Calu3 (cell line): ENCODE results near the gene SLC7A1. TPM values are rescaled to one million over a fixed set of nuclear protein-coding genes. Genes with fewer than 3 reads are reported as not detected.
"Not testable (repeated sequence)": the region's sequence is repeated elsewhere in the genome, so short reads cannot be mapped to it uniquely, and the experiment has no call there.

Experiments used
- Bru-seq: library from RNA; stranded (reverse); fragments of 400-500 nt; gene quantifications from one replicate; lab custom pipeline; 2021; lab: Mats Ljungman, UMichigan
- BruChase-seq, 2 experiments: library from RNA; stranded (reverse); fragments of 400-500 nt; gene quantifications; one replicate each; lab custom pipeline; 2021; lab: Mats Ljungman, UMichigan
- BruUV-seq: library from RNA; stranded (reverse); fragments of 400-500 nt; replicated peaks from 2 replicates; lab custom pipeline; 2021; lab: Mats Ljungman, UMichigan
- CTCF ChIA-PET: fragments of 300-600 bp; sonication (Branson Sonifier 250); formaldehyde crosslinking; loops from one replicate; lab custom pipeline; 2022; ENCODE audit warnings: antibody characterized with exemption; lab: Charles Lee
- DNase-seq: peaks from one replicate; pipeline ENCODE4 v3.0.0; 2022
- H3K27ac Mint-ChIP-seq: one replicate; pipeline ENCODE4 v1.8.0; 2022; ENCODE audit warnings: mixed read lengths; ENCODE audit not compliant: unreplicated experiment
- H3K27me3 Mint-ChIP-seq: one replicate; pipeline ENCODE4 v1.8.0; 2022; ENCODE audit warnings: mixed read lengths; ENCODE audit not compliant: unreplicated experiment
- H3K36me3 Mint-ChIP-seq: one replicate; pipeline ENCODE4 v1.8.0; 2022; ENCODE audit warnings: mild to moderate bottlenecking, moderate library complexity, mixed read lengths; ENCODE audit not compliant: insufficient read depth, unreplicated experiment
- H3K4me1 Mint-ChIP-seq: one replicate; pipeline ENCODE4 v1.8.0; 2022; ENCODE audit warnings: mild to moderate bottlenecking, low read depth, mixed read lengths; ENCODE audit not compliant: unreplicated experiment
- H3K4me3 Mint-ChIP-seq: one replicate; pipeline ENCODE4 v1.8.0; 2022; ENCODE audit warnings: mild to moderate bottlenecking, low read depth, moderate library complexity, mixed read lengths; ENCODE audit not compliant: unreplicated experiment
- H3K9me3 Mint-ChIP-seq: one replicate; pipeline ENCODE4 v1.8.0; 2022; ENCODE audit warnings: low read depth, mixed read lengths; ENCODE audit not compliant: unreplicated experiment
- CTCF ChIP-seq: fragments of 200-600 bp; IDR thresholded peaks from one replicate; pipeline ENCODE4 v1.8.0; 2022; ENCODE audit warnings: antibody characterized with exemption; ENCODE audit not compliant: unreplicated experiment
- intact Hi-C: fragments of 100-400 bp; cut with micrococcal nuclease; formaldehyde crosslinking; loops from one replicate; pipeline ENCODE4 v1.10.0; 2022; ENCODE audit not compliant: unreplicated experiment
- long read RNA-seq: library from polyadenylated mRNA; stranded (forward); transcript quantifications from one replicate; pipeline ENCODE4 v2.0.0, GENCODE V29; 2022
- total RNA-seq: library from RNA; stranded (reverse); gene quantifications from 2 replicates; pipeline ENCODE4 v1.2.3, GENCODE V29; 2022

SLC7A1 gene
- total RNA-seq: 86.6 and 91.4 TPM in 2 replicates
- Bru-seq, nascent RNA: percentile 92 among the genes with signal in this experiment
- percentile 94 among the genes with signal in this experiment for BruChase-seq, experiment 1, labeled RNA remaining after a 6-hour chase
- percentile 89 among the genes with signal in this experiment for BruChase-seq, experiment 2, labeled RNA remaining after a 2-hour chase
- long read RNA-seq, full-length matches to known transcripts: 1 of 31 reads
- long read RNA-seq, partial matches to known transcripts: 0 of 31 reads
- long read RNA-seq, other reads (novel, unspliced or antisense): 30 of 31 reads

DNA sequence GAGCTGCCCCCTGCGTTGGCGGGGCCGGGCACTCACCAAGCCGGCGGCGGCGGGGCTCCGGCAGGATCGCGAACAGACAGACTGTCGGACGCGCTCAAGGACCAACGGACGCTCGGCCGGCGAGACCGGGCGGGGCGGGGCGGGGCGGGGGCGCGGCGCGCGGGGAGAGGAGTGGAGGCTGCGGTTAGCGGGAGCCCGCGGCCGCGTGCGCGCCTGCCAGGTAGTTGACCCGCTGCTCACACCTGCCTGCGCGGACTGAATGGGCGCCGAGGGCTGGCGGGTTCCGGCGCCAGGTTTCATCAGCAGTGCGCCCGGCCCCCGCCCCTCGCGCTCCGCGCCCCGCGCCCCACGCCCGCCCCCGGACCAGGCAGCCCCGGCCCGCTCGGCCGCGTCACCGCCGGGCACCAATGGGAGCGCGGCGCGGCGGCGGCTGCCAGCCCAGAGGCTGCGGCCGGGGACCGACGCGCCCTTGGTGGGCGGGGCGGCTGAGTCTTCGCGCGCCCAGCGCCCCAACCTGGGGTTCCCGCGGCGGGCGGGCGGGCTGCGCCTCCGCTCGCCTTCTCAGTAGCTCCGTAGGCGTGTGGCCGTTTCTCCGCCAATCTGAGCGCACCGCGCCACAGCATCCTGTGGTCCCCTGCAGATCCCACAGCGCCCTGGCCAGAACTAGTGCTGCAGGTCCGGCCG, at the start of gene SLC7A1:
TSS of gene SLC7A1 (minus strand) at position 309 of the 684 bp plus-strand sequence. CDS start 59,500 bp downstream, outside the sequence.
- no TSS peak for BruUV-seq
- peaks cover 39% of the 10 kb centered on the region for H3K36me3 Mint-ChIP-seq
- CTCF ChIA-PET: no interaction called here
- H3K9me3 Mint-ChIP-seq: no peaks in the 10 kb centered on the region
- peaks cover 36% of the 10 kb centered on the region for H3K4me1 Mint-ChIP-seq
- H3K27me3 Mint-ChIP-seq: no peaks in the 10 kb centered on the region
- H3K27ac Mint-ChIP-seq: peak within 1 kb of the TSS; percentile 72
- no peak for TF ChIP-seq CTCF
- DNase-seq: peak; percentile 84
- intact Hi-C loops: no loop called here
- H3K4me3 Mint-ChIP-seq: peak within 1 kb of the TSS; percentile 70

DNA sequence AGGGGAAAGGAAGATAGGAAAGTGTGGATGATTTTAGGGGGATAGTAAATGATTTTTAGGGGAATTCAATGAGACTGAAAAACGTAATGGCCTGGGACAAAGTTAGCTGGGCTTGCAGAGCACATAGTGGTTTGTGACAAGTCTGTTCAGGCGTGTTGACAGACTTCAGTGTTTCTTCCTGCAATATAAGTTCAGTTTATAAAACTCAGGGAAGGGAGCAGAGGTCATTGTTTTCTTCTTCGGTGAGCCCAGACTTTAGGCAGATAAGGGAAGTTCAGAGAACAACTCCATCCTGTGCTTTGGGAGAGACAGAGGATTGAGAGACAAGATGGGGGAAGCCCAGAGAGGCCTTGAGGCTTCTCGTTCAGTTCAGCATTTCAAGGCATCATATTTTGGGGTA, 45.2 kb upstream of the SLC7A1 start:
- intact Hi-C loops: no loop called here
- no peaks in the 10 kb centered on the region for H3K36me3 Mint-ChIP-seq
- CTCF ChIA-PET: no interaction called here

GRCh38 chr13:29636831-29637230, 41.3 kb upstream of the SLC7A1 start:
- H3K4me3 Mint-ChIP-seq, CTCF ChIA-PET, H3K36me3 Mint-ChIP-seq, DNase-seq, H3K4me1 Mint-ChIP-seq, H3K27ac Mint-ChIP-seq, intact Hi-C loops, H3K9me3 Mint-ChIP-seq, BruUV-seq: not testable (repeated sequence)
- peaks cover 40% of the 10 kb centered on the region for H3K27me3 Mint-ChIP-seq

More for the DNA sequence above, 45.2 kb upstream of the SLC7A1 start:
- no TSS peak for BruUV-seq
- no peak for DNase-seq
- no peak for TF ChIP-seq CTCF
- Mint-ChIP-seq H3K4me3 (no peak overlapping the region), H3K27ac (no peak overlapping the region), H3K4me1 (no peaks in the 10 kb centered on the region), H3K9me3 (no peaks in the 10 kb centered on the region), H3K27me3 (peaks cover 2% of the 10 kb centered on the region)

GRCh38 chr13:29624997-29625396, 29.5 kb upstream of the SLC7A1 start:
- CTCF ChIA-PET: interaction anchor here (0.6 kb wide), 1 partner anchor 300 kb away, joined by 4 read pairs; no protein-coding TSS in a partner anchor
- Mint-ChIP-seq H3K27ac (no peak overlapping the region), H3K4me1 (no peaks in the 10 kb centered on the region), H3K9me3 (no peaks in the 10 kb centered on the region), H3K27me3 (peaks cover 72% of the 10 kb centered on the region), H3K36me3 (no peaks in the 10 kb centered on the region), H3K4me3 (no peak overlapping the region)
- intact Hi-C loops: no loop called here
- no peak for DNase-seq
- BruUV-seq: no TSS peak
- no peak for TF ChIP-seq CTCF
